Activated CD4-positive, alpha-beta T cell treated with anti-CD3 and anti-CD28 coated beads for 24 hours (primary cell): Measurements from ENCODE around the gene CPAMD8.

Experiments used
- DNase-seq, 2 donors: peaks; one replicate each; pipeline ENCODE4 v3.0.0-alpha.2; 2020; ENCODE audit warnings: low read depth in 2 of 2

The CPAMD8 gene

DNA sequence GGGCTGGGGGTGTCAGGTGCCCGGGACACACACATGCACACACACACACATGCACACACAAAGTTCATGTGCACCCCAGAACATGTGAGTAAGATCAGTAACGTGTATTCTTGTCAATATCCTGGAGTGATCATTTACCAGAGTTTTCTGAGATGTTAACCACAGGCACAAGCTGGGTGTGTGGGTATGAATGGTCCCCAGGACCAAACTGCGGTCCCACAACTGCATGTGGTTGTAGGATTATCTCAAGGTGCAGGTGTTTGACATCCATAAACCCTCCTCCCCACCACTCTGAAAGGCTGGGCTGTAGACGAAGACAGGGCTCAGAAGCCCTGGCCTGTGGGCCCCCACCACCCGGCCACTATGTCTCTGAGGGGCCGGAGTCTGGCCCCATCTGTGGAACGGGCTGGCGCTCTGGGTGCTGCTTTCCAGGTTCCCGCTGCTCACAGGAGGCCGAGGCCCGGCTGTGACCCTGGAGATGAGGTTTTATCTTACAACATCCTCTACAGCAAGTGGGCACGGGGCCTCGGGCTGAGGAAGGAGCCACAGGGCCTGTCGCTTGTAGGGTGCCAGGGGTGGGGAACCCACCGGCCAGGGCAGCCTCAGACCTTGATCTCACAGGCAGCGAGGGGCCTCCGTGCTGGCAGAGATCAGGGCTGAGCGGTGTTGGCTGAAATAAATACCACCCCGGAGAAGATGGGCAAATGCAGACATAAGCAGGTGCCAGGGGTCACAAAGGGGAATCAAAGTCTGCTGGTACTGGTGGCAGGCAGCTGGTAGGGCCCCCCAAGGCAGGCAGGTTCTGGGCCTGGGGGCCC lies 133.5 kb downstream of the CPAMD8 start:
- DNase-seq = no peak

GRCh38 chr19:16892436-16892835 lies 134.2 kb downstream of the CPAMD8 start:
- no peak for DNase-seq

DNA sequence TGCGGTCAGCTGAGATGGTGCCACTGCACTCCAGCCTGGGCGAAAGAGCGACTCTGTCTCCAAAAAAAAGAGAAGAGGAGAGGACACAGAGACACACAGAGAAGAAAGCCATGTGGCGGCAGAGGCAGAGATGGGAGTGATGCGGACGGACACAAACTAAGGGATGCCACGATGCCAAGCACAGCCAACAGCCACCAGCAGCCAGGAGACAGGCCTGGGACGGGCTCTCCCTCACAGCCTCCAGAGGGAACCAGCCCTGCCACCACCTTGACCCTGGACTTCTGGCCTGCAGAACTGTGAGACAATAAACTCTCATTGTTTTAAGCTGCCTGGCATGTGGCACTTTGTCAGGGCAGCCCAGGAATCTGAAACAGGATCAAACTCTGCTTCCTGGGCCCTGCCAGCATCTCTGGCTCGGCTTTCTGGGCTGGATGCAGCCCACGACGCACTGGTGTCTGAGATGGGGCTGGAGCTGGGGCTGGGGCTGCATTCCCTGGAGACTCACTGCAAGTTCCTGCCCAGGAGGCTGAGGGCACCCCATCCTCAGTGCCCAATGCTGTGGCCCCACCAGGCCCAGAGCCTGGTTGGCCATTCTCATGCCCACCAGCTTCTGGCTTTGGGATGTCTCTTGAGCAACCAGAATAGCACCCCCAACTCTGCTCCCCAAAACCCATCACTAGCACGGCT lies 134.8 kb downstream of the CPAMD8 start:
- no peak for DNase-seq

DNA sequence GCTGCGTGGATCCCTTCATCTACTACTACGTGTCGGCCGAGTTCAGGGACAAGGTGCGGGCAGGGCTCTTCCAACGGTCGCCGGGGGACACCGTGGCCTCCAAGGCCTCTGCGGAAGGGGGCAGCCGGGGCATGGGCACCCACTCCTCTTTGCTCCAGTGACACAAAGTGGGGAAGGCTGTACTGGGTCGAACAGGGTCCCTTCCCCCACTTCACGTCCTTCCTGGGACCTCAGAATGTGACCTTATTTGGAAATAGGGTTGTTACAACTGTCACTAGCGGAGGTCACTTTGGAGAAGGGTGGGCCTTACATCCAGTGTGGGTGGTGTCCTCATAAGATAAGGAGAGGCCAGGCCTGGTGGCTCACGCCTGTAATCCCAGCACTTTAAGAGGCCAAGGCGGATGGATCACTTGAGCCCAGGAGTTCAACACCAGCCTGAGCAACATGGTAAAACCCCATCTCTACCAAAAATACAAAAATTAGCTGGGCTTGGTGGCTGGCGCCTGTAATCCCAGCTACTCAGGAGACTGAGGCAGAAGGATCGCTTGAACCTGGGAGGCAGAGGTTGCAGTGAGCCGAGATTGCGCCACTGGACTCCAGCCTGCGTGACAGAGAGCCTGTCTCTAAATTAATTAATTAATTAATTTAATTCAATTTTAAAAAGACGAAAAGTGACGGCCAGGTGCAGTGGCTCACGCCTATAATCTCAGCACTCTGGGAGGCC lies 136.0 kb downstream of the CPAMD8 start:
- no peak for DNase-seq

- no peak for DNase-seq
Observed at GRCh38 chr19:16889883-16890460, 136.6 kb downstream of the CPAMD8 start.

- no peak for DNase-seq
Observed at GRCh38 chr19:16889366-16889882, 137.2 kb downstream of the CPAMD8 start.

DNA sequence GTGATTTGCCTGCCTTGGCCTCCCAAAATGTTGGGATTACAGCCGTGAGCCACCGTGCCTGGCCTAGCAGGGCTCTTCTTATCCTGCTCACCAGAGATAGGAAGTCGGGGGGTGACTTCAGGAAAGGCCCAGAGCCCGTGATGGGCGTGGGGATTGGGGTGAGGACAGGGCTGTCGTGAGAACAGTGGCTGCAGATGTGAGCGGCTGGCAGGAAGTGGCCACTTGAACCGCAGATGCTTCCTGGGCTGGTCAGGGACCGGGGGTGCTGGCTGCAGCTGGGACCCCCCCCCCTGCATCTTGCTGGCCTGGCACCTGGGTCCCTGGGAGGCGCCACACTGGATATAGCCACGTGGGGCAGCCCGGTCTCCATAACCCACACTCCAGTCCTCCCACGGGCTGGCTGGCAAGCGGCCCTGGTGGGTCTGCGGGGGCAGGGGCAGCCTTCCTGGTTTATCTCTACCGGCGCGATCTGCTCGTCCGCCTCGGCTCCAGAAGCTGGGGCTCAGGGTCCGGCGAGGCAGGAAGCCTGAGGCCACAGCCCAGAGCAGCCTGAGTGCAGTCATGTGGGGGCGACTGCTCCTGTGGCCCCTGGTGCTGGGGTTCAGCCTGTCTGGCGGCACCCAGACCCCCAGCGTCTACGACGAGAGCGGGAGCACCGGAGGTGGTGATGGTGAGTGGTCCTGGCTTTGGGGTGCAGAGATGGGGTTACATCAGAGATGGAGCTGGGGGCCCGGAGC lies 137.8 kb downstream of the CPAMD8 start, which contains the start of gene F2RL3:
Gene F2RL3 (plus strand): TSS at position 371 of the 737 bp plus-strand sequence. CDS start 191 bp downstream, at position 562.
- DNase-seq = no peak

GRCh38 chr19:16887353-16888265 lies 139.0 kb downstream of the CPAMD8 start:
- no peak for DNase-seq

DNA sequence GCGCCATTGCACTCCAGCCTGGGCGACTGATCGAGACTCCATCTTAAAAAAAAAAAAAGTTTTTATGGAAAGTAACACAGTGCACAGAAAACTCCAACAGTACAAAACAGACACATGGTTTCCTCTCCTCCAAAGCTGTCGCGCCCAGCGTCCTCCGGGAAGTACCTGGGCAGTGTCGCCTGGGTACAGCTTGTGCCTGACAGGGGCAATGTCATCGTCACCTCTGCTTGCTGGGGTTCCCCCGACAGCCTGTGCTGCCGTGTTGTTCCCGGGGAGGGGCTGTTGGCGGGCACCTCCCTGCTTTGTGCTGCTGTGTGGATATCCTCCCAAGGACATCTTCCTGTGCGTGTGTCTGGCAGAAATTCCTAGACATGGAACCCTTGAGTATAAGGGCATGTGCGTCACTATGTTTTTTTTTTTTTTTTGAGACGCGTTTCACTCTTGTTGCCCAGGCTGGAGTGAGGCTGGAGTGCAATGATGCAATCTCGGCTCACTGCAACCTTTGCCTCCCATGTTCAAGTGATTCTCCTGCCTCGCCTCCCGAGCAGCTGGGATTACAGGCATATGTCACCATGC lies 140.2 kb downstream of the CPAMD8 start:
- DNase-seq = no peak

- DNase-seq = no peak
Observed at GRCh38 chr19:16885166-16885565, 141.4 kb downstream of the CPAMD8 start.

DNA sequence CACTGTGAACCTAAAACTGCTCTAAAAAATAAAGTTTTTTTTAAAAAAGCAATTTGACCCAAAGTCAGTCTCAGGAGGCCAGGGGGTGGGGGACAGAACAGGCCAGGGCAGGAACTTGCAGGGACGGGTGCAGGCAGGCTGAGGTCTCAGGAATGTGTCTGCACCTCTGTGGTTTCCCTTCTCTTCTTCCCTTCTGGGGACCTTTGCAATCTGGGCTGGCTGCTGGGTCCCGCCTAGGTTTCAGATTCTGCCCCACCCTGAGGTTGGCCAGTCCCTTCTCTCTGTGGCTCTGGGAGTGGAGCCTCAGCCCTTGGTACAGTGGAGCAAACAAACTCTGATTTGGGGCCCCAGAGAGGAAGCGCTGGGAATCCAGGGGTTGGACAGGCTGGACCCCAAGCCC lies 143.1 kb downstream of the CPAMD8 start:
- DNase-seq = no peak

GRCh38 chr19:16882146-16882545 lies 144.5 kb downstream of the CPAMD8 start:
- no peak for DNase-seq

DNA sequence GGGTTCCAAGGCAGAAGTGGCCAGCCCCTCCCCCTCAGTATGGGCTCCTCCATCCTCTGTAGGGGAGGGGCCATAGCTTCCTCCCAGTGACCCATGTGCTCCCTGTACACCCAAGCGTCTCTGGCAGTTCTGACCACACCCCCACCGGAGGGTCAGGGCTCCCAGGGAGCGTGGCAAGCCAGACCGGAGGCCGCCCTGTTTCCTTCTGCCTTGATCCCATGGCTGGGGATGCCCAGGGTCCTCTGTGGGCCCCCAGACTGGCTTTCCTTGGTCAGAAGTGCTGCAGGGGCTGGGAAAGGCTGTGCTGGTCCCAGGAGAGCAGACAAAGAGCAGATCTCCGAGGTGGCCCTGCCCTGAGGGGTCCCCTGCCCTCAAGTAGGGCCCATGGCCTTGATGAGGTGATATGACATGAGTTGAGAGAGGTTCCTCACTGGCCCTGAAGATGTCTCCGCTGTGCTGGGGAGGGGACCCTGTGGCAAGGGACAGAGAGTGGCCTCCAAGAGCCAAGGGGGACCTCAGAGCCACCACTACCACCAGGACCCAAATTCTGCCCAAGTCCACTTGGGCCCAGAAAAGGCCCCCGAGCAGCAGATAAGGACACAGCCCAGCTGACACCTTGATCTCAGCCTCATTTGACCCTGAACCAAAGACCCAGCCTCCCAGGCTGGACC lies 145.6 kb downstream of the CPAMD8 start:
- DNase-seq = no peak

DNA sequence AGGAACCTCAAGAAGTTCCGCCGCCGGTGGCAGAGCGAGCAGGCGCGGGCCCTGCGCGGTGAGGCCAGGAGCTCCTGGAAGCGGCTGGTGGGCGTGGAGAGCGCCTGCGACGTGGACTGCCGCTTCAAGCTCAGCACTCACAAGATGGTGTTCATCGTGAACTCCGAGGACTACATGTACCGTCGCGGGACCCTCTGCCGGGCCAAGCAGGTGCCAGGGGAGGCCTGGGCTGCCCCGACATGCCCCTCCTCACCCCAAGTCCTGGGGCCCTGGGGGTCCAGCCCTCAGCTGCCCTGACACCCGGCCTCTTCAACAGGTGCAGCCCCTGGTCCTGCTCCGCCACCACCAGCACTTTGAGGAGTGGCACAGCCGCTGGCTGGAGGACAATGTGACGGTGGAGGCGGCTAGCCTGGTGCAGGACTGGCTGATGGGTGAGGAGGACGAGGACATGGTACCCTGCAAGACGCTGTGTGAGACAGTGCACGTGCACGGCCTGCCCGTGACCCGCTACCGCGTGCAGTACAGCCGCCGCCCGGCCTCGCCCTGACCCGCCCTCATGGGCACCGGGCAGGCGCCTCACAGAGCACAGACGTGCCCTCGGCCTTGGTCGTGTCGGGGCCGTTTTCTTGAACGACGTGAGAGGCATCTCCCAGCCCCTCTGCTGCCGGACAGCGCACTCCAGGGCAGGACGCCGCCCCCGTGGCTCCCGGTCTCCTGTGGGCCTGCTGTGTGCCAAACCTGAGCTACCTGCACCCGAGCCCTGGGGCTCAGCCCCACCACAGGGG lies 148.2 kb downstream of the CPAMD8 start:
- no peak for DNase-seq

- DNase-seq = no peak
Observed at GRCh38 chr19:16877581-16877980, 149.0 kb downstream of the CPAMD8 start.

GRCh38 chr19:16876904-16877361 lies 149.7 kb downstream of the CPAMD8 start:
- DNase-seq = no peak

GRCh38 chr19:16875584-16876555 lies 150.7 kb downstream of the CPAMD8 start:
- no peak for DNase-seq
